Neural cell (in vitro differentiated cells): Measurements from ENCODE around the gene AMDHD2.

Experiments
- CTCF ChIP-seq: fragments of 450-650 bp; IDR thresholded peaks from 2 replicates; pipeline ENCODE4 v1.5.1; 2014; ENCODE audit warnings: antibody characterized with exemption, mild to moderate bottlenecking, moderate library complexity; ENCODE audit not compliant: poor library complexity, severe bottlenecking
- EP300 ChIP-seq: fragments of 450-650 bp; conservative IDR thresholded peaks from 2 replicates; pipeline ENCODE4 v1.6.1; 2014; ENCODE audit warnings: antibody characterized with exemption, mild to moderate bottlenecking, moderate library complexity; ENCODE audit not compliant: poor library complexity, severe bottlenecking
- REST ChIP-seq: IDR thresholded peaks from 2 replicates; pipeline ENCODE4 v1.6.1; 2012; ENCODE audit warnings: borderline replicate concordance
- SMC3 ChIP-seq: fragments of 450-650 bp; conservative IDR thresholded peaks from 2 replicates; pipeline ENCODE4 v1.6.1; 2014; ENCODE audit warnings: antibody characterized with exemption, mild to moderate bottlenecking, moderate library complexity; ENCODE audit not compliant: poor library complexity

GRCh38 chr16:2515180-2515851 lies 4.9 kb upstream of the AMDHD2 start:
- TF ChIP-seq REST (no peak), CTCF (no peak), SMC3 (no peak), EP300 (no peak)
